Pancreas (tissue), 10 donors: Measurements from ENCODE around the gene DNAJB9. TPM values are rescaled to one million over a fixed set of nuclear protein-coding genes. Genes with fewer than 3 reads are reported as not detected.

ENCODE experiments used
- ATAC-seq, 4 donors: fragments of 200-7000 bp; cut with Tn5 transposase; one replicate each; pipeline versions ENCODE4 v1.8.0 to v1.9.1; 2020; ENCODE audit warnings: mild to moderate bottlenecking in 4 of 4, moderate library complexity in 4 of 4
- DNase-seq, 6 donors: peaks; one replicate each; pipeline ENCODE4 v3.0.0-alpha.2; 2020
- FAIRE-seq: peaks from 2 replicates; lab custom pipeline; 2012; peaks lifted over from hg19 to GRCh38; lab: Jason Lieb, UNC
- H3K27ac ChIP-seq, 4 donors: fragments of 200-600 bp; sonication (generic); 1 replicate in 3 of 4; 2 replicates in 1 of 4; pipeline versions ENCODE4 v1.5.0 to v1.8.0; 2020
- H3K27me3 ChIP-seq, 4 donors: fragments of 200-600 bp; one replicate each; pipeline ENCODE4 v1.8.0; 2021
- H3K36me3 ChIP-seq, 3 donors: fragments of 200-600 bp; sonication (generic) in 1 of 3; one replicate each; pipeline versions ENCODE4 v1.5.0 to v1.8.0; 2020 to 2021
- H3K4me1 ChIP-seq, 3 donors: fragments of 200-600 bp; one replicate each; pipeline ENCODE4 v1.8.0; 2021
- H3K4me3 ChIP-seq, 4 donors: fragments of 200-600 bp; sonication (generic) in 2 of 4; one replicate each; pipeline versions ENCODE4 v1.5.0 to v1.8.0; 2020 to 2021
- H3K9me3 ChIP-seq, 4 donors: fragments of 200-600 bp; one replicate each; pipeline ENCODE4 v1.8.0; 2021
- CTCF ChIP-seq, 4 donors: fragments of 200-600 bp; sonication (generic) in 3 of 4; IDR thresholded peaks; one replicate each; pipeline versions ENCODE4 v1.5.0 to v1.8.0; 2021; ENCODE audit warnings: antibody characterized with exemption in 4 of 4
- WGBS, 2 donors: extraction: QIAGEN DNeasy Blood & Tissue Kit; methylation state at CpG; one replicate each; pipeline ENCODE4 v1.1.7; 2013; 5-methylcytosine and 5-hydroxymethylcytosine counted together
- intact Hi-C, 3 donors: fragments of 100-400 bp; cut with DNase I; formaldehyde crosslinking; loops; one replicate each; pipeline versions ENCODE4 v1.11.1 to v1.14.2; 2022
- polyA plus RNA-seq, 2 donors: library from polyadenylated mRNA; stranded (reverse); fragments of 200-250 nt; gene quantifications; one replicate each; pipeline ENCODE4 v1.2.3, GENCODE V29; 2013
- total RNA-seq, 6 donors: library from RNA; stranded (reverse); fragmentation: NEBNext Ultra II Directional in 4 of 6; extraction: Animal tissue kit (Norgen Biotek cat#: 25700) in 4 of 6; gene quantifications; one replicate each; pipeline versions ENCODE4 v1.2.1 to v1.2.4, GENCODE V29; 2021 to 2023
- donor health status: healthy with polysubstance abuse.
- donor health status: DM: no; HTN: no; CAD: no; lungs with moderate emphysema.
- donor health status: DM: no; HTN: no; CAD: no.
- donor health status: control.
- donor health status: control.
- donor health status: Bipolar disorder and iron deficiency.
- donor health status: DM: yes; HTN: yes; CAD: no.
- donor health status: DM: no; HTN: no; CAD: no.
- donor health status: DM: no; HTN: no; CAD: no.
- donor health status: DM: yes; HTN: yes; CAD: no.

The DNAJB9 gene
- total and polyA plus RNA-seq, 8 donors: 10.8 to 46.4 (median 34.6) TPM

- peak; percentile 70 to 95 (median 92) for ATAC-seq
- Histone ChIP-seq H3K4me1 (peaks cover 0 to 9% (median 6%) of the 10 kb centered on the region in 3 donors), H3K27ac (peak overlapping the region in 1 of 4 donors; percentile 0), H3K27me3 (no peaks in the 10 kb centered on the region), H3K4me3 (no peak overlapping the region), H3K9me3 (no peaks in the 10 kb centered on the region), H3K36me3 (no peaks in the 10 kb centered on the region)
- peak; percentile 32 to 72 (median 70) for TF ChIP-seq CTCF (IDR thresholded peaks at IDR 0.05)
- 2 to 7% methylated on average over 5 of the region's 5 CpGs for WGBS, 2 donors
- FAIRE-seq: peak; percentile 97
- DNase-seq: no peak
- intact Hi-C loops: no loop called here
Observed at GRCh38 chr7:108613147-108613948, 43.7 kb downstream of the DNAJB9 start.

DNA sequence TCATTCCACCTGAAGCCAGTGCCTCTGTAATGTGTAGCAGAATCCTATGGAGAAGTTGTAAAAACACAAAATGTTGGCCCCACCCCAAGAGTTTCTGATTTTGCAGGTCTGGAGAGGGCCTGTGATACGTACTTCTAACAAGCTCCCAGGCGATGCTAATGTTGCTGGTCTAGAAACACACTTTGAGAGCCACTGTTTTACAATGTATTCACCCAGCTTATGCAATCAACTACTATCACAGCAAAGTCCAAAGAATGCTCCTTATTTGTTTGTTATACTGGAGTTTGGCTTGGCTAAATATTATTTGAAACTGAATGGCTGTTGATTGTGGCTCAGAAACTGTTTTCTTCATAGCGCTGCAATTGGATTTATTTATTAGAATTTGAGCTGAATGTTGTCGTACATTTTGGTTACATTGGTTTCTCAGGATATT lies 44.3 kb downstream of the DNAJB9 start:
- no peaks in the 10 kb centered on the region for H3K36me3 ChIP-seq
- no peaks in the 10 kb centered on the region for H3K9me3 ChIP-seq
- no peak for DNase-seq
- no peak overlapping the region for H3K4me3 ChIP-seq
- no peak for FAIRE-seq
- H3K4me1 ChIP-seq: peaks cover 0 to 9% (median 6%) of the 10 kb centered on the region in 3 donors
- peak overlapping the region in 1 of 4 donors; percentile 0 for H3K27ac ChIP-seq
- intact Hi-C loops: no loop called here
- WGBS, 2 donors: 55 to 60% methylated on average over 4 of the region's 4 CpGs
- no peaks in the 10 kb centered on the region for H3K27me3 ChIP-seq
- ATAC-seq: peak; percentile 35 to 65 (median 56)
- no peak for TF ChIP-seq CTCF (IDR thresholded peaks at IDR 0.05)

DNA sequence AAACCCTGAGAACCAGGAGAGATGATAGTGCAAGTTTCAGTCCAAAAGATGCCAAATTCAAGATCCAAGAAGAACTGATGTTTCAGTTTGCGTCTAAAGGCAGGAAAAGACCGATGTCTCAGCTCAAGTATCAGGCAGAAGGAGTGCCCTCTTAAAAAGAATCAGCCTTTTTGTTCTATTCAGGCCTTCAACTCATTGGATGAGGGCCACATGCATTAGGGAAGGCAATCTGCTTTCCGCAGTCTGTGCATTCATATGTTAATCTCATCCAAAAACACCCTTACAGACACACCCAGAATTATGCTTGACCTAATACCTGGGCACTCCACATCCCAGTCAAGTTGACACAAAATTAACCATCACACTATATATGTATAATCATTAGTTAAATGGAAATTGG lies 45.2 kb downstream of the DNAJB9 start:
- FAIRE-seq: no peak

GRCh38 chr7:108618056-108618455 lies 48.4 kb downstream of the DNAJB9 start:
- 69 to 80% methylated on average over 3 of the region's 3 CpGs for WGBS, 2 donors
- Histone ChIP-seq H3K27me3 (no peaks in the 10 kb centered on the region), H3K27ac (no peak overlapping the region), H3K9me3 (no peaks in the 10 kb centered on the region), H3K4me1 (peaks cover 0 to 9% (median 6%) of the 10 kb centered on the region in 3 donors), H3K4me3 (no peak overlapping the region), H3K36me3 (no peaks in the 10 kb centered on the region)
- FAIRE-seq (no peak), ATAC-seq (no peak), DNase-seq (no peak)
- TF ChIP-seq CTCF (IDR thresholded peaks at IDR 0.05): no peak
- intact Hi-C loops: no loop called here

More for the DNA sequence above, 45.2 kb downstream of the DNAJB9 start:
- intact Hi-C loops: no loop called here
- H3K36me3 ChIP-seq: no peaks in the 10 kb centered on the region
- no peaks in the 10 kb centered on the region for H3K27me3 ChIP-seq
- no peak for TF ChIP-seq CTCF (IDR thresholded peaks at IDR 0.05)
- no peak overlapping the region for H3K4me3 ChIP-seq
- ATAC-seq (no peak), DNase-seq (no peak)
- WGBS, 2 donors: 95% methylated on average over 3 of the region's 3 CpGs
- H3K4me1 ChIP-seq: peaks cover 0 to 9% (median 6%) of the 10 kb centered on the region in 3 donors
- H3K27ac ChIP-seq: no peak overlapping the region
- no peaks in the 10 kb centered on the region for H3K9me3 ChIP-seq

DNA sequence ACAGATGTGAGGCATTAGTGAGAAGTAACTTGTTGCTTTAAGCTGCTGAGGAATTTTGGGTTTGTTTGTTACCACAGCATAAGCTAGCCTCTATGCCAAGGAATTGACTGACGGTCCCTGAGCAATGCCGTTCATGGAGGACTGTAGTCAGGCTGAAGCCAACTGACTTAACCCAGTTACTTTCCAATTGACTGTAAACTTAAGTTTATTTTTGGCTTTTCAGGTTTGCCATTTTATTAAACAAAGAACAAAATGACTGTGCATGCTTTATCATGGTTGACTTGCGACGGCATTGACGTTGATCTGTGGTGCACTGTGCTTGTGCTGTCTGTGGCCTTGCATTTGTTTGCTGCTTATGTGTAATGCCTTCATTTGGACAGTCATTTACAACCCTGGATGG lies 53.5 kb downstream of the DNAJB9 start:
- intact Hi-C loops: no loop called here
- 65 to 76% methylated on average over 5 of the region's 5 CpGs for WGBS, 2 donors
- H3K4me1 ChIP-seq: no peaks in the 10 kb centered on the region

More for the DNA sequence above, 53.5 kb downstream of the DNAJB9 start:
- Histone ChIP-seq H3K36me3 (no peaks in the 10 kb centered on the region), H3K27me3 (no peaks in the 10 kb centered on the region), H3K4me3 (no peak overlapping the region), H3K27ac (no peak overlapping the region), H3K9me3 (no peaks in the 10 kb centered on the region)
- DNase-seq (no peak), ATAC-seq (no peak), FAIRE-seq (no peak)
- TF ChIP-seq CTCF (IDR thresholded peaks at IDR 0.05): no peak
